T-cell (primary cell): ENCODE results near the gene ACTR2. TPM values are rescaled to one million over a fixed set of nuclear protein-coding genes. Genes with fewer than 3 reads are reported as not detected.

Source experiments
- ATAC-seq, 4 experiments: fragments of 200-7000 bp in 3 of 4; fragments of 150-1000 bp in 1 of 4; cut with Tn5 transposase; replicated peaks in 1 of 4; 1 replicate in 3 of 4; 2 replicates in 1 of 4; pipeline ENCODE4 v1.10.0; 2021; ENCODE audit warnings: moderate library complexity in 3 of 4, mild to moderate bottlenecking in 2 of 4, moderate number of reproducible peaks in 1 of 4
- CTCF ChIA-PET, 2 donors: fragments of 300-600 bp; sonication (Branson Sonifier 250); formaldehyde crosslinking; loops; one replicate each; lab custom pipeline; 2022; ENCODE audit warnings: antibody characterized with exemption in 2 of 2; lab: Charles Lee
- POLR2A ChIA-PET, 2 donors: fragments of 300-600 bp; sonication (Branson Sonifier 250); formaldehyde crosslinking; loops; one replicate each; lab custom pipeline; 2022; ENCODE audit warnings: antibody characterized with exemption in 2 of 2; lab: Charles Lee
- DNase-seq, 35 experiments: peaks; one replicate each; pipeline versions ENCODE4 v3.0.0 to v3.0.0-alpha.2; 2013 to 2023
- H3K27ac ChIP-seq: one replicate; pipeline ENCODE4 v1.5.1; 2013; ENCODE audit warnings: low read length
- H3K27me3 ChIP-seq, 2 experiments: replicated peaks in 1 of 2; 1 replicate in 1 of 2; 2 replicates in 1 of 2; pipeline versions ENCODE4 v1.6.1 to v1.7.0; 2013; ENCODE audit warnings: low read length in 1 of 2, mixed read lengths in 1 of 2; ENCODE audit not compliant: control insufficient read depth in 2 of 2, insufficient read depth in 2 of 2; ENCODE audit errors: extremely low read depth in 1 of 2
- H3K36me3 ChIP-seq, 2 donors: 1 replicate in 1 of 2; 2 replicates in 1 of 2; pipeline versions ENCODE4 v1.6.1 to v1.7.0; 2013; ENCODE audit warnings: low read length in 1 of 2; ENCODE audit not compliant: control insufficient read depth in 2 of 2, insufficient read depth in 1 of 2; ENCODE audit errors: extremely low read depth in 1 of 2
- H3K4me1 ChIP-seq, 2 experiments: 1 replicate in 1 of 2; 2 replicates in 1 of 2; pipeline versions ENCODE4 v1.6.1 to v1.7.0; 2013; ENCODE audit warnings: low read length in 2 of 2, mixed read lengths in 1 of 2; ENCODE audit not compliant: insufficient read depth in 2 of 2, control insufficient read depth in 1 of 2; ENCODE audit errors: extremely low read depth in 1 of 2
- H3K4me3 ChIP-seq, 2 donors: 1 replicate in 1 of 2; 2 replicates in 1 of 2; pipeline versions ENCODE4 v1.5.1 to v1.7.0; 2013; ENCODE audit warnings: mild to moderate bottlenecking in 2 of 2, low read length in 1 of 2, moderate library complexity in 1 of 2; ENCODE audit not compliant: control insufficient read depth in 1 of 2; ENCODE audit errors: extremely low read depth in 1 of 2
- H3K9me3 ChIP-seq: 2 replicates; pipeline ENCODE4 v1.7.0; 2013
- H3K27ac Mint-ChIP-seq, 2 donors: one replicate each; pipeline ENCODE4 v1.8.0; 2020 to 2021; ENCODE audit warnings: mild to moderate bottlenecking in 2 of 2, mixed read lengths in 2 of 2
- H3K27me3 Mint-ChIP-seq, 2 donors: one replicate each; pipeline ENCODE4 v1.8.0; 2021 to 2022; ENCODE audit warnings: mixed read lengths in 2 of 2
- H3K36me3 Mint-ChIP-seq: one replicate; pipeline ENCODE4 v1.8.0; 2021; ENCODE audit warnings: mixed read lengths
- H3K4me1 Mint-ChIP-seq, 3 donors: one replicate each; pipeline ENCODE4 v1.8.0; 2020 to 2022; ENCODE audit warnings: mixed read lengths in 3 of 3, mild to moderate bottlenecking in 1 of 3
- H3K4me3 Mint-ChIP-seq, 3 donors: one replicate each; pipeline ENCODE4 v1.8.0; 2020 to 2022; ENCODE audit warnings: mild to moderate bottlenecking in 3 of 3, mixed read lengths in 3 of 3, moderate library complexity in 3 of 3
- H3K9me3 Mint-ChIP-seq, 3 donors: one replicate each; pipeline ENCODE4 v1.8.0; 2020 to 2022; ENCODE audit warnings: mixed read lengths in 3 of 3
- WGBS: methylation state at CpG from one replicate; pipeline ENCODE4 v1.1.5; 2013; ENCODE audit warnings: missing lambda C conversion rate; ENCODE audit not compliant: insufficient coverage; 5-methylcytosine and 5-hydroxymethylcytosine counted together
- total RNA-seq, 35 experiments: library from RNA in 6 of 35; stranded (reverse) in 6 of 35; fragments of 120-200 nt in 1 of 35; gene quantifications; one replicate each; pipeline versions ENCODE4 v1.2.1 to v1.2.4 and lab custom pipeline; 2013 to 2026

Gene ACTR2
- total RNA-seq, 5 donors from 2014 or later (not counting 1 experiment from before 2014, with no cell fraction given): 234 to 267 (median 246) TPM

DNA sequence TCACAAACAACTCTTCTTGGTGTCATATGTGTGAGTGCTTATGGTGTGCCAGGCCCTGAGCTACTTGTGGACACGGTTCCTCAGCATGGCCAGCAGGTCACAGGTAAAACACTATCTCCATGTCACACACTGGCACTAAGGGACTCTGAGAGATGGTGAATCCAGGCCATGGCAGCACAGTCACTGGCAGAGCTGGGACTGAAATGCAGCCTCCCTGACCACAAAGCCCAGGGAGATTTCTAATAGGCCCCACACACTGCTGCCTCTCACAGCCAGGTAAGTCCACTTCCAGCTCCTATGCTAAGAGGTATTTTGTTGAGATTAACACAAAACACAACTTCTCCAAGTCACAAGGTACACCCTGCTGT is 92.0 kb downstream of the ACTR2 start:
- ChIA-PET POLR2A (no interaction called here), CTCF (interaction anchor here (0.6 to 1.3 kb wide), 2 partner anchors 27 to 254 kb away, joined by 3 to 6 read pairs; no protein-coding TSS in a partner anchor)
- no CpG with 5 or more reads among the region's 1 CpG for WGBS
- Mint-ChIP-seq H3K4me1 (peaks cover 0 to 16% (median 11%) of the 10 kb centered on the region in 3 donors), H3K9me3 (no peaks in the 10 kb centered on the region), H3K27me3 (no peaks in the 10 kb centered on the region), H3K4me3 (no peak overlapping the region), H3K36me3 (peaks cover under 1% of the 10 kb centered on the region), H3K27ac (peak overlapping the region in 1 of 2 donors; percentile 5)
- no peaks in the 10 kb centered on the region for H3K9me3 ChIP-seq
- no peak overlapping the region for H3K4me3 ChIP-seq
- ATAC-seq: no peak
- H3K27me3 ChIP-seq: no peaks in the 10 kb centered on the region
- peaks cover 0 to 4% of the 10 kb centered on the region in 2 experiments for H3K4me1 ChIP-seq
- H3K27ac ChIP-seq: no peak overlapping the region
- H3K36me3 ChIP-seq: no peaks in the 10 kb centered on the region
- no peak for DNase-seq

DNA sequence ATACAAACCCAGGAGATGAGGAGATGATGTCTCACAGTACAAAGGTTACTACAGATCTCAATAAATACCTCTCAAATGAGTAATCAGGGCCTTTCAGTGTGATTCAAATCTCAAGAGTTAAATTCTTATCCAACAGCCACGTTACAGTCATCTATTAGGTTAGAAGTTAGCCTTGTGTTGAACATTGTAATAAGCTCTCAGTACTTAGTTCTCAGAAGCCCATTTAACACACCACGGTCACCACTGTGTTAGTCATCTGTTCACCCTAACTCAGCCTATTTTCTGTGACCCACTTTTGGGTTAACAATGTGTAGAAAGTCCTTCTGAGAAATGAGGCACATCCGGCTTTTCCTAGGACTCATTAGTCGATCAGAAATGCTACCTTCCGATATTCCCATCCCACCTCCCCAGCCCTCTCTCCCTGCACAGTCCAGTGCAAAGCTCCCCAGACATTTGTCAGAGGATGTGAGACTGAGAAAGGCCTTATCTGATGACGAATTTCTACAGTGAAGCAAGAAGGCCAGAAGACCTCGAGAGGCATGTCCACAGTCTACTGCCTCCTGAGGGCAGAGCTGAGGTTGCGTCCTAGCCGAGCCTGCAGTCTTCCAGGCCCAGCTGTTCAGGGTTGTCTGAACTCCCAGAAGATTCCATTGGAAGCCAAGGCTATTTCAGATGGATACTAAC is 92.6 kb downstream of the ACTR2 start:
- no peaks in the 10 kb centered on the region for H3K27me3 ChIP-seq
- DNase-seq (peak in 1 of 35 experiments; percentile 10), ATAC-seq (peak in 2 of 4 experiments; percentile 43 to 73)
- no peaks in the 10 kb centered on the region for H3K36me3 ChIP-seq
- no peak overlapping the region for H3K27ac ChIP-seq
- peak overlapping the region; percentile 49 to 62 for H3K27ac Mint-ChIP-seq
- H3K9me3 ChIP-seq: no peaks in the 10 kb centered on the region
- peaks cover 0 to 16% (median 11%) of the 10 kb centered on the region in 3 donors for H3K4me1 Mint-ChIP-seq
- no peak overlapping the region for H3K4me3 ChIP-seq
- no peaks in the 10 kb centered on the region for H3K36me3 Mint-ChIP-seq
- H3K4me1 ChIP-seq: peaks cover 0 to 4% of the 10 kb centered on the region in 2 experiments
- POLR2A ChIA-PET: interaction anchor here in 1 of 2 donors (0.7 kb wide), 1 partner anchor 8 kb away, joined by 3 read pairs; no protein-coding TSS in a partner anchor
- CTCF ChIA-PET: interaction anchor here in 1 of 2 donors (0.6 to 0.9 kb wide), 2 partner anchors 186 to 254 kb away, joined by 3 to 6 read pairs; no protein-coding TSS in a partner anchor
- WGBS: 76% methylated on average over 4 of the region's 9 CpGs
- no peak overlapping the region for H3K4me3 Mint-ChIP-seq
- H3K9me3 Mint-ChIP-seq: no peaks in the 10 kb centered on the region
- no peaks in the 10 kb centered on the region for H3K27me3 Mint-ChIP-seq

Other genes starting within 250 kb of the ACTR2 start
- gene SLC1A4, start 238.4 kb upstream of the ACTR2 start, total RNA-seq: 10 to 100 TPM in 2 of 5 donors, 1 to 10 TPM in 3; 1.9 to 13.8 (median 9.8) TPM
- gene CEP68, start 171.4 kb upstream of the ACTR2 start, total RNA-seq: 10 to 100 TPM; 24.1 to 41.4 (median 37.4) TPM
- gene RAB1A, start 97.7 kb upstream of the ACTR2 start, total RNA-seq: 10 to 100 TPM; 39.1 to 54.3 (median 42.6) TPM
- 1 to 10 TPM in 3 of 5 donors, under 1 TPM in 2; 0.73 to 3.2 (median 1.2) TPM for gene SPRED2, start 204.8 kb downstream of the ACTR2 start, total RNA-seq